CD4-positive, alpha-beta T cell treated with Interleukin-2 at 100 ng/mL for 4 hours (primary cell): Measurements from ENCODE around the gene NR2E3.

ENCODE experiments used
- DNase-seq: peaks from one replicate; pipeline ENCODE4 v3.0.0-alpha.2; 2020; ENCODE audit warnings: low spot score

The NR2E3 gene

GRCh38 chr15:71810256-71811035, at the start of gene NR2E3:
Gene NR2E3, plus strand, starts transcription at chr15:71810554. Its CDS starts 190 bp downstream, at chr15:71810744.
- no peak for DNase-seq

- DNase-seq: no peak
Observed at GRCh38 chr15:71760852-71761251, 49.5 kb upstream of the NR2E3 start.

GRCh38 chr15:71761649-71762048, 48.7 kb upstream of the NR2E3 start:
- DNase-seq: no peak

GRCh38 chr15:71768184-71768583, 42.2 kb upstream of the NR2E3 start:
- DNase-seq: no peak

- DNase-seq: no peak
Observed at GRCh38 chr15:71773206-71773859, 37.0 kb upstream of the NR2E3 start.

- no peak for DNase-seq
Observed at GRCh38 chr15:71775856-71776255, 34.5 kb upstream of the NR2E3 start.

GRCh38 chr15:71776304-71776703, 34.0 kb upstream of the NR2E3 start:
- no peak for DNase-seq

- no peak for DNase-seq
Observed at GRCh38 chr15:71777216-71777943, 33.0 kb upstream of the NR2E3 start.

GRCh38 chr15:71779073-71779797, 31.1 kb upstream of the NR2E3 start:
- DNase-seq: no peak

- peak; percentile 18 for DNase-seq
Observed at GRCh38 chr15:71780115-71780976, 30.0 kb upstream of the NR2E3 start.

- DNase-seq: no peak
Observed at GRCh38 chr15:71781179-71781964, 29.0 kb upstream of the NR2E3 start.

- DNase-seq: no peak
Observed at GRCh38 chr15:71781965-71782265, 28.4 kb upstream of the NR2E3 start.

GRCh38 chr15:71782422-71783165, 27.8 kb upstream of the NR2E3 start:
- DNase-seq: no peak

- DNase-seq: no peak
Observed at GRCh38 chr15:71784719-71785118, 25.6 kb upstream of the NR2E3 start.

GRCh38 chr15:71785996-71786395, 24.4 kb upstream of the NR2E3 start:
- DNase-seq: no peak

- DNase-seq: no peak
Observed at GRCh38 chr15:71786673-71787072, 23.7 kb upstream of the NR2E3 start.

GRCh38 chr15:71788646-71789579, 21.4 kb upstream of the NR2E3 start:
- no peak for DNase-seq

GRCh38 chr15:71789616-71790015, 20.7 kb upstream of the NR2E3 start:
- no peak for DNase-seq

GRCh38 chr15:71790081-71790480, 20.3 kb upstream of the NR2E3 start:
- no peak for DNase-seq
